Activated T-helper 9 cell treated with anti-CD3 and anti-CD28 coated beads, Interleukin-2, amount 50 U/mL, for 16 hours (primary cell): ENCODE measurements around the gene PCDHB7.
"Not testable (repeated sequence)": the region's sequence is repeated elsewhere in the genome, so short reads cannot be mapped to it uniquely, and the experiment has no call there.

Experiments
- DNase-seq: peaks from one replicate; pipeline ENCODE4 v3.0.0-alpha.2; 2020; ENCODE audit warnings: low read depth

PCDHB7 gene

GRCh38 chr5:141180313-141180712, 7.9 kb downstream of the PCDHB7 start:
- no peak for DNase-seq

- no peak for DNase-seq
Measured at GRCh38 chr5:141182248-141182647, 9.8 kb downstream of the PCDHB7 start, which contains the start of gene PCDHB16. PCDHB16 (plus strand) TSS chr5:141182387; CDS start chr5:141182560, 173 bp downstream.

DNA sequence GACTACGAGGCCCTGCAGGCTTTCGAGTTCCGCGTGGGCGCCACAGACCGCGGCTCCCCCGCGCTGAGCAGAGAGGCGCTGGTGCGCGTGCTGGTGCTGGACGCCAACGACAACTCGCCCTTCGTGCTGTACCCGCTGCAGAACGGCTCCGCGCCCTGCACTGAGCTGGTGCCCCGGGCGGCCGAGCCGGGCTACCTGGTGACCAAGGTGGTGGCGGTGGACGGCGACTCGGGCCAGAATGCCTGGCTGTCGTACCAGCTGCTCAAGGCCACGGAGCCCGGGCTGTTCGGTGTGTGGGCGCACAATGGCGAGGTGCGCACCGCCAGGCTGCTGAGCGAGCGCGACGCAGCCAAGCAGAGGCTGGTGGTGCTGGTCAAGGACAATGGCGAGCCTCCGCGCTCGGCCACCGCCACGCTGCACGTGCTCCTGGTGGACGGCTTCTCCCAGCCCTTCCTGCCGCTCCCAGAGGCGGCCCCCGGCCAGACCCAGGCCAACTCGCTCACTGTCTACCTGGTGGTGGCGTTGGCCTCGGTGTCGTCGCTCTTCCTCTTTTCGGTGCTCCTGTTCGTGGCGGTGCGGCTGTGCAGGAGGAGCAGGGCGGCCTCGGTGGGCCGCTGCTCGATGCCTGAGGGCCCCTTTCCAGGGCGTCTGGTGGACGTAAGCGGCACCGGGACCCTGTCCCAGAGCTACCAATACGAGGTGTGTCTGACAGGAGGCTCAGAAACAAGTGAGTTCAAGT, 11.8 kb downstream of the PCDHB7 start:
- not testable (repeated sequence) for DNase-seq

- no peak for DNase-seq
Measured at GRCh38 chr5:141186897-141187512, 14.6 kb downstream of the PCDHB7 start, which contains the start of gene PCDHB9. PCDHB9 (plus strand) TSS chr5:141187161; CDS start chr5:141187319, 158 bp downstream.

DNA sequence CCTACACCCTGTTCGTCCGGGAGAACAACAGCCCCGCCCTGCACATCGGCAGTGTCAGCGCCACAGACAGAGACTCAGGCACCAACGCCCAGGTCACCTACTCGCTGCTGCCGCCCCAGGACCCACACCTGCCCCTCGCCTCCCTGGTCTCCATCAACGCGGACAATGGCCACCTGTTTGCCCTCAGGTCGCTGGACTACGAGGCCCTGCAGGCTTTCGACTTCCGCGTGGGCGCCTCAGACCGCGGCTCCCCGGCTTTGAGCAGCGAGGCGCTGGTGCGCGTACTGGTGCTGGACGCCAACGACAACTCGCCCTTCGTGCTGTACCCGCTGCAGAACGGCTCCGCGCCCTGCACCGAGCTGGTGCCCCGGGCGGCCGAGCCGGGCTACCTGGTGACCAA, 16.2 kb downstream of the PCDHB7 start:
- DNase-seq: not testable (repeated sequence)

DNA sequence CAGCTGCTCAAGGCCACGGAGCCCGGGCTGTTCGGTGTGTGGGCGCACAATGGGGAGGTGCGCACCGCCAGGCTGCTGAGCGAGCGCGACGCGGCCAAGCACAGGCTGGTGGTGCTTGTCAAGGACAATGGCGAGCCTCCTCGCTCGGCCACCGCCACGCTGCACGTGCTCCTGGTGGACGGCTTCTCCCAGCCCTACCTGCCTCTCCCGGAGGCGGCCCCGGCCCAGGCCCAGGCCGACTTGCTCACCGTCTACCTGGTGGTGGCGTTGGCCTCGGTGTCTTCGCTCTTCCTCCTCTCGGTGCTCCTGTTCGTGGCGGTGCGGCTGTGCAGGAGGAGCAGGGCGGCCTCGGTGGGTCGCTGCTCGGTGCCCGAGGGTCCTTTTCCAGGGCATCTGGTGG, 16.7 kb downstream of the PCDHB7 start:
- not testable (repeated sequence) for DNase-seq

- no peak for DNase-seq
Measured at GRCh38 chr5:141192110-141192725, 19.8 kb downstream of the PCDHB7 start, which contains the start of gene PCDHB10. PCDHB10 (plus strand) TSS chr5:141192353; CDS start chr5:141192553, 200 bp downstream.

DNA sequence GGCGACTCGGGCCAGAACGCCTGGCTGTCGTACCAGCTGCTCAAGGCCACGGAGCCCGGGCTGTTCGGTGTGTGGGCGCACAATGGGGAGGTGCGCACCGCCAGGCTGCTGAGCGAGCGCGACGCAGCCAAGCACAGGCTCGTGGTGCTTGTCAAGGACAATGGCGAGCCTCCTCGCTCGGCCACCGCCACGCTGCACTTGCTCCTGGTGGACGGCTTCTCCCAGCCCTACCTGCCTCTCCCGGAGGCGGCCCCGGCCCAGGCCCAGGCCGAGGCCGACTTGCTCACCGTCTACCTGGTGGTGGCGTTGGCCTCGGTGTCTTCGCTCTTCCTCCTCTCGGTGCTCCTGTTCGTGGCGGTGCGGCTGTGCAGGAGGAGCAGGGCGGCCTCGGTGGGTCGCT, 21.9 kb downstream of the PCDHB7 start:
- DNase-seq: not testable (repeated sequence)

DNA sequence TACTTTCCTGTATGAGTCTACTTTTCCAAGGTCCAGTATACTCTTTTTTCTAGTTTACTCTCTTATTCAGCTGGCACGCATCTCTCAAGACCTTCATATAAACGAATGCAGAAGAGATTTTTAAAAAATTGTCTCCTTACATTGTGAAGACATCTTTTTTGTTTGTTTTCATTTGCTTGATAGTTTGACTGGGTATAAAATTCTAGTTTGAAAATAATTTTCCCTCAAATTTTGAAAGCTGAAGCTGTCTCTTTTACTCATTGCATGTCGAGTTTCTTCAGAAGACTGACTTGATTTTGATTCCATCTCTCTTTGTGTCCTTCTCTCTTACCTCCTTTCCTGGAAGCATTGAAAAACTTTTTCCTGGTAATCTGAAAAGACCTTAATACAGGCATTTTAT, 23.9 kb downstream of the PCDHB7 start:
- DNase-seq: no peak

DNA sequence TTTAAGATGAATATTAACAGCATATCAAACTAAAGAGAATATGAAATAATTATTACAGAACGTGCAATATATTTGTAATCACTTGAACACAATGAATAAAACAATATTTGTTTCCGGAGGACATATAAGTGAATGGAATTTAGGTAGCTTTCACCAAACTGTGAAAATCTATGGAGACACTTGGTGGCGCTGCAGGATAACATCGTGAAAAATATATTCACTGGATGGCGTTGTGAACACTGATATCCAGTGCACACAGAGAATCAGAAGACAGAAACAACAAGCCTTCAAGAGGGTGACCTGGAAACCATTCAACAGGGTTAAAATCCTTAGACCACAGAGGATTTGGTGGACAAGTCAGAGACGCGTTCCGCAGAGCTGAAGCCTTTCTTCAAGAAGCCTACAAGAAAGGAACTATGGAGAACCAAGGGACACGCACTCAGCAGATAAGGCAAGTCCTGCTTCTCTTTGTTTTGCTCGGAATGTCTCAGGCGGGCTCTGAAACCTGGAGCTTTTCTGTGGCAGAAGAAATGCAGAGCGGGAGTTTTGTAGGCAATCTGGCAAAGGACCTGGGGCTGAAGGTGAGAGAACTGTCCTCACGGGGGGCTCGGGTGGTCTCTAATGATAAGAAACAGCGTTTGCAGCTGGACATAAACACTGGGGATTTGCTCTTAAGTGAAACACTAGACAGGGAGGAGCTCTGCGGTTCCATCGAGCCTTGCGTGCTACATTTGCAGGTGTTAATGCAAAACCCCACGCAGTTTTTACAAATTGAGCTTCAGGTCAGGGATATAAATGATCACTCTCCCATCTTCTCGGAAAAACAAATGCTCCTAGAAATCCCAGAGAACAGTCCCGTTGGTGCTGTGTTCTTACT, 27.2 kb downstream of the PCDHB7 start, which contains the start of gene PCDHB11:
PCDHB11 (plus strand) TSS at position 269 of the 877 bp plus-strand sequence; CDS start at position 417, 148 bp downstream.
- no peak for DNase-seq

- not testable (repeated sequence) for DNase-seq
Measured at GRCh38 chr5:141201126-141201525, 28.7 kb downstream of the PCDHB7 start.

DNA sequence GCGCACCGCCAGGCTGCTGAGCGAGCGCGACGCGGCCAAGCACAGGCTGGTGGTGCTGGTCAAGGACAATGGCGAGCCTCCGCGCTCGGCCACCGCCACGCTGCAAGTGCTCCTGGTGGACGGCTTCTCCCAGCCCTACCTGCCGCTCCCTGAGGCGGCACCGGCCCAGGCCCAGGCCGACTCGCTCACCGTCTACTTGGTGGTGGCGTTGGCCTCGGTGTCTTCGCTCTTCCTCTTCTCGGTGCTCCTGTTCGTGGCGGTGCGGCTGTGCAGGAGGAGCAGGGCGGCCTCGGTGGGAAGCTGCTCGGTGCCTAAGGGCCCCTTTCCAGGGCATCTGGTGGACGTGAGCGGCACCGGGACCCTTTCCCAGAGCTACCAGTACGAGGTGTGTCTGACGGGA, 29.2 kb downstream of the PCDHB7 start:
- DNase-seq: not testable (repeated sequence)

DNA sequence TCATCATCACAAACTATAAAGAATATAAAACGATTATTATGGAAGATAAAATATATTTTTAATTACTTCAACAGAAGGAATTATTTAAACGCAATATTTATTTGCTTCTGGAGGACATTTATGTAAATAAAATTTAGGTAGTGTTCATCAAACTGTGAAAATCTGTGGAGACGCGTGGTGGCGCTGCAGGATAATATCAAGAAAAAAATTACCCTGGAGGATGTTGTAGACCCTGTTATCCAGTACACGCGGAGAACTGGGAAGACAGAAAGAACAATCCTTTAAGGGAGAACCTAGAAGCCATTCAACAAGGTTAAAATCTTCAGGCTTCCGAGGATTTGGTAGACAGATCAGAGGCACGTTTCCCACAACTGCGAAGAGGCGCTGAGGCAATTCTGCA, 36.0 kb downstream of the PCDHB7 start, which contains the start of gene PCDHB12:
PCDHB12 (plus strand) TSS at position 242 of the 400 bp plus-strand sequence. CDS start 189 bp downstream, outside the sequence.
- no peak for DNase-seq

- DNase-seq: not testable (repeated sequence)
Measured at GRCh38 chr5:141210281-141210680, 37.8 kb downstream of the PCDHB7 start.

DNA sequence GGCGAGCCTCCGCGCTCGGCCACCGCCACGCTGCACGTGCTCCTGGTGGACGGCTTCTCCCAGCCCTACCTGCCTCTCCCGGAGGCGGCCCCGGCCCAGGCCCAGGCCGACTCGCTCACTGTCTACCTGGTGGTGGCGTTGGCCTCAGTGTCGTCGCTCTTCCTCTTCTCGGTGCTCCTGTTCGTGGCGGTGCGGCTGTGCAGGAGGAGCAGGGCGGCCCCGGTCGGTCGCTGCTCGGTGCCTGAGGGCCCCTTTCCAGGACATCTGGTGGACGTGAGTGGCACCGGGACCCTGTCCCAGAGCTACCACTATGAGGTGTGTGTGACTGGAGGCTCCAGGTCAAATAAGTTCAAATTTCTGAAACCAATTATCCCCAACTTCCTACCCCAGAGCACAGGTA, 38.4 kb downstream of the PCDHB7 start:
- DNase-seq: not testable (repeated sequence)

DNA sequence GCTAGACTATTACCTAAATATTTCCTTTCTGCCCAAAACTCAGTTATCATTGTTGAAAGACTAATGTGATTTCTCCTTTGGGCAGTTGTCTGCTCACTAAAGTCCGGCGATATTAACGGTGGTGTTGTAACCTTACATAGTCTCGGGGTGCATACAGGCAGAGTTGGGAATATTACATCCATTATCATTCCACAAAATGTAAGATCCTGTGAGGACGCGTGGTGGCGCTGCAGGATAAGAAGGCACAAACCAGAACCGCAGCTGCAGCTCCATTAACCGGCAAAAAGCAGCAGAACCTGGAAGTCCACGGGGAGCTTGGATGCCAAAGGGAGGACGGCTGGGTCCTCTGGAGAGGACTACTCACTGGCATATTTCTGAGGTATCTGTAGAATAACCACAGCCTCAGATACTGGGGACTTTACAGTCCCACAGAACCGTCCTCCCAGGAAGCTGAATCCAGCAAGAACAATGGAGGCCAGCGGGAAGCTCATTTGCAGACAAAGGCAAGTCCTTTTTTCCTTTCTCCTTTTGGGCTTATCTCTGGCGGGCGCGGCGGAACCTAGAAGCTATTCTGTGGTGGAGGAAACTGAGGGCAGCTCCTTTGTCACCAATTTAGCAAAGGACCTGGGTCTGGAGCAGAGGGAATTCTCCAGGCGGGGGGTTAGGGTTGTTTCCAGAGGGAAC, 41.4 kb downstream of the PCDHB7 start, which contains the start of gene PCDHB13:
PCDHB13 (plus strand) TSS at position 264 of the 684 bp plus-strand sequence; CDS start at position 469, 205 bp downstream.
- not testable (repeated sequence) for DNase-seq

DNA sequence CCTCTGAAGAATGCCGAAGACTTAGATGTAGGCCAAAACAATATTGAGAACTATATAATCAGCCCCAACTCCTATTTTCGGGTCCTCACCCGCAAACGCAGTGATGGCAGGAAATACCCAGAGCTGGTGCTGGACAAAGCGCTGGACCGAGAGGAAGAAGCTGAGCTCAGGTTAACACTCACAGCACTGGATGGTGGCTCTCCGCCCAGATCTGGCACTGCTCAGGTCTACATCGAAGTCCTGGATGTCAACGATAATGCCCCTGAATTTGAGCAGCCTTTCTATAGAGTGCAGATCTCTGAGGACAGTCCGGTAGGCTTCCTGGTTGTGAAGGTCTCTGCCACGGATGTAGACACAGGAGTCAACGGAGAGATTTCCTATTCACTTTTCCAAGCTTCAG, 42.1 kb downstream of the PCDHB7 start:
- not testable (repeated sequence) for DNase-seq

DNA sequence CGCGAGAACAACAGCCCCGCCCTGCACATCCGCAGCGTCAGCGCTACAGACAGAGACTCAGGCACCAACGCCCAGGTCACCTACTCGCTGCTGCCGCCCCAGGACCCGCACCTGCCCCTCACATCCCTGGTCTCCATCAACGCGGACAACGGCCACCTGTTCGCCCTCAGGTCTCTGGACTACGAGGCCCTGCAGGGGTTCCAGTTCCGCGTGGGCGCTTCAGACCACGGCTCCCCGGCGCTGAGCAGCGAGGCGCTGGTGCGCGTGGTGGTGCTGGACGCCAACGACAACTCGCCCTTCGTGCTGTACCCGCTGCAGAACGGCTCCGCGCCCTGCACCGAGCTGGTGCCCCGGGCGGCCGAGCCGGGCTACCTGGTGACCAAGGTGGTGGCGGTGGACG, 43.1 kb downstream of the PCDHB7 start:
- not testable (repeated sequence) for DNase-seq

DNA sequence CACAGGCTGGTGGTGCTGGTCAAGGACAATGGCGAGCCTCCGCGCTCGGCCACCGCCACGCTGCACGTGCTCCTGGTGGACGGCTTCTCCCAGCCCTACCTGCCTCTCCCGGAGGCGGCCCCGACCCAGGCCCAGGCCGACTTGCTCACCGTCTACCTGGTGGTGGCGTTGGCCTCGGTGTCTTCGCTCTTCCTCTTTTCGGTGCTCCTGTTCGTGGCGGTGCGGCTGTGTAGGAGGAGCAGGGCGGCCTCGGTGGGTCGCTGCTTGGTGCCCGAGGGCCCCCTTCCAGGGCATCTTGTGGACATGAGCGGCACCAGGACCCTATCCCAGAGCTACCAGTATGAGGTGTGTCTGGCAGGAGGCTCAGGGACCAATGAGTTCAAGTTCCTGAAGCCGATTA, 43.6 kb downstream of the PCDHB7 start:
- DNase-seq: not testable (repeated sequence)

DNA sequence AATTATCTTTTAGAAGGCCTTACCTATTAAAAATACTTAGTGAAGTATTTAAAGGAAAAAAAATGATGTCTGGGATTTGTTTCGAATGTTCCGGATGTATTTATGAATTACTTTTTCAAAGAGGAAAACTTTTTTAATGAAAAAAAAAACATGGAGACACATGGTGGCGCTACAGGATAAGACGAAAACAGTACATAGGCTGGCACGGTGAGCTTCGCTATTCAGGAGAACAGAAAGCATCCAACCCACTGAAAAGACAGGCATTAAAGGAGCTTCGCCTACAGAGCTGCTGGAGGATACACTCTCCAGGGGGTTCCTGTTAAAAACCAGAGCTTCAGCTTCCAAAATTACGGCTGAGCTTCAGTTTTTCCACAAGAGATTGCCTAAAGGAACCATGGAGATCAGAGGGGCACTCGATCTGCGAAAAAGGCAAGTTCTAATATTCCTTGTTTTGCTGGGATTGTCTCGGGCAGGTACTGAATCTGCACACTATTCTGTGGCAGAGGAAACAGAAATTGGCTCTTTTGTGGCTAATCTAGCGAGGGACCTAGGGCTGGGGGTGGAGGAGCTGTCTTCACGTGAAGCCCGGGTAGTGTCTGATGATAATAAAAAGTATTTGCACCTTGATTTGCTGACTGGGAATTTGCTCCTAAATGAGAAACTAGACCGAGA, 50.8 kb downstream of the PCDHB7 start, which contains the start of gene PCDHB14:
PCDHB14 (plus strand) TSS at position 232 of the 672 bp plus-strand sequence; CDS start at position 395, 163 bp downstream.
- DNase-seq: no peak
